ENCODE results near the gene ACAD11. TPM values are rescaled to one million over a fixed set of nuclear protein-coding genes. Genes with fewer than 3 reads are reported as not detected.
A peak's percentile ranks its signal among the peaks of the same experiment; 100 is the strongest.

The ACAD11 gene
- total RNA-seq, 6 donors from 2014 or later = 15.8 to 50.3 (median 19.5) TPM

- H3K9me3 ChIP-seq = no peaks in the 10 kb centered on the region
- TF ChIP-seq POLR2AphosphoS5 (IDR thresholded peaks at IDR 0.05) = no peak
- TF ChIP-seq EP300 (IDR thresholded peaks at IDR 0.05) = no peak
- no peak for TF ChIP-seq POLR2A (IDR thresholded peaks at IDR 0.05)
- TF ChIP-seq, protein P1, sequence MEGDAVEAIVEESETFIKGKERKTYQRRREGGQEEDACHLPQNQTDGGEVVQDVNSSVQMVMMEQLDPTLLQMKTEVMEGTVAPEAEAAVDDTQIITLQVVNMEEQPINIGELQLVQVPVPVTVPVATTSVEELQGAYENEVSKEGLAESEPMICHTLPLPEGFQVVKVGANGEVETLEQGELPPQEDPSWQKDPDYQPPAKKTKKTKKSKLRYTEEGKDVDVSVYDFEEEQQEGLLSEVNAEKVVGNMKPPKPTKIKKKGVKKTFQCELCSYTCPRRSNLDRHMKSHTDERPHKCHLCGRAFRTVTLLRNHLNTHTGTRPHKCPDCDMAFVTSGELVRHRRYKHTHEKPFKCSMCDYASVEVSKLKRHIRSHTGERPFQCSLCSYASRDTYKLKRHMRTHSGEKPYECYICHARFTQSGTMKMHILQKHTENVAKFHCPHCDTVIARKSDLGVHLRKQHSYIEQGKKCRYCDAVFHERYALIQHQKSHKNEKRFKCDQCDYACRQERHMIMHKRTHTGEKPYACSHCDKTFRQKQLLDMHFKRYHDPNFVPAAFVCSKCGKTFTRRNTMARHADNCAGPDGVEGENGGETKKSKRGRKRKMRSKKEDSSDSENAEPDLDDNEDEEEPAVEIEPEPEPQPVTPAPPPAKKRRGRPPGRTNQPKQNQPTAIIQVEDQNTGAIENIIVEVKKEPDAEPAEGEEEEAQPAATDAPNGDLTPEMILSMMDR (IDR thresholded peaks at IDR 0.05) = no peak
- no peaks in the 10 kb centered on the region for H3K27me3 ChIP-seq
- peaks cover 19 to 33% (median 23%) of the 10 kb centered on the region in 4 donors for H3K4me1 ChIP-seq
- ATAC-seq (ENCODE audit: low FRiP score in 2 of 2) = no peak
- H3K4me3 ChIP-seq = no peak overlapping the region
- H3K36me3 ChIP-seq = peaks cover 0 to 9% (median 0%) of the 10 kb centered on the region in 4 donors
- no peak for DNase-seq
- WGBS, 2 donors = 41 to 51% methylated on average over 3 of the region's 3 CpGs
- H3K27ac ChIP-seq = no peak overlapping the region
Measured at GRCh38 chr3:132665230-132665745, 5.7 kb upstream of the ACAD11 start.

- H3K27me3 ChIP-seq = no peaks in the 10 kb centered on the region
Measured at GRCh38 chr3:132662212-132662611, 2.6 kb upstream of the ACAD11 start.

DNA sequence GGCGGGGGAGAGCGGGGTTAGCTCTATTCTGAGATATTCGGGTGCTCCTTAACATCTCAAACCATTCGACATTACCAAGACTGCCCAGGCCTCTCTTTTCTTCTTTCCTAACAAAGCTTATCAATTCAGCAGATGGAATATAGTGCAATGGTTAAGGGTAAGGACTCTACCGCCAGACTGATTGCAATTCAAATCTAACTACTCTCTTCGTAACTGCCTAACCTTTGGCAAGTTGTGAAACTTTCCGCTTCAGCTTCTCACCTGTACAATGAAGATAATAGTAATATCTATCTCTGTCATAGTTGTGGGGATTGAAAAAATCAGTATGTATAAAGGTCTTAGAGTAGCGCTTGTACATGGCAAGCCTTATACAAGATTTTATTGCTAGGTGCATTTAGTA, 1.5 kb upstream of the ACAD11 start:
- H3K4me1 ChIP-seq = peaks cover 23 to 34% (median 27%) of the 10 kb centered on the region in 4 donors
- TF ChIP-seq POLR2AphosphoS5 (IDR thresholded peaks at IDR 0.05) (no peak), EP300 (IDR thresholded peaks at IDR 0.05) (no peak), POLR2A (IDR thresholded peaks at IDR 0.05) (no peak)
- TF ChIP-seq, protein P1 (IDR thresholded peaks at IDR 0.05) = no peak
- H3K27ac ChIP-seq = peak overlapping the region; percentile 91 to 97 (median 96)

More at GRCh38 chr3:132662212-132662611, 2.6 kb upstream of the ACAD11 start:
- no peak overlapping the region for H3K27ac ChIP-seq
- peak overlapping the region in 1 of 4 donors; percentile 79 for H3K4me3 ChIP-seq
- peaks cover 0 to 9% (median 0%) of the 10 kb centered on the region in 4 donors for H3K36me3 ChIP-seq
- H3K4me1 ChIP-seq = peaks cover 23 to 34% (median 27%) of the 10 kb centered on the region in 4 donors
- ATAC-seq (ENCODE audit: low FRiP score in 2 of 2) (no peak), DNase-seq (no peak)
- H3K9me3 ChIP-seq = no peaks in the 10 kb centered on the region
- TF ChIP-seq, protein P1 (IDR thresholded peaks at IDR 0.05) = no peak
- TF ChIP-seq EP300 (IDR thresholded peaks at IDR 0.05) (no peak), POLR2AphosphoS5 (IDR thresholded peaks at IDR 0.05) (no peak), POLR2A (IDR thresholded peaks at IDR 0.05) (no peak)

GRCh38 chr3:132660811-132661070, 1.1 kb upstream of the ACAD11 start:
- no peak for TF ChIP-seq POLR2AphosphoS5 (IDR thresholded peaks at IDR 0.05)
- no peak for TF ChIP-seq EP300 (IDR thresholded peaks at IDR 0.05)
- TF ChIP-seq, protein P1 (IDR thresholded peaks at IDR 0.05) = no peak
- no peak for TF ChIP-seq POLR2A (IDR thresholded peaks at IDR 0.05)
- Histone ChIP-seq H3K4me1 (peaks cover 23 to 34% (median 27%) of the 10 kb centered on the region in 4 donors), H3K36me3 (no peaks in the 10 kb centered on the region), H3K27ac (peak overlapping the region; percentile 91 to 97 (median 96)), H3K27me3 (no peaks in the 10 kb centered on the region), H3K9me3 (no peaks in the 10 kb centered on the region), H3K4me3 (peak overlapping the region; percentile 74 to 94 (median 78))
- DNase-seq (no peak), ATAC-seq (ENCODE audit: low FRiP score in 2 of 2) (peak in 1 of 2 donors; percentile 24)
- WGBS, 2 donors = 0 to 3% methylated on average over 5 of the region's 5 CpGs

More for the DNA sequence above, 1.5 kb upstream of the ACAD11 start:
- H3K36me3 ChIP-seq = no peaks in the 10 kb centered on the region
- H3K4me3 ChIP-seq = peak overlapping the region; percentile 74 to 94 (median 78)
- 11 to 18% methylated on average over 8 of the region's 8 CpGs for WGBS, 2 donors
- no peak for DNase-seq
- H3K9me3 ChIP-seq = no peaks in the 10 kb centered on the region
- no peaks in the 10 kb centered on the region for H3K27me3 ChIP-seq
- ATAC-seq (ENCODE audit: low FRiP score in 2 of 2) = no peak

All from upper lobe of left lung (tissue), 6 donors.